Occipital lobe (tissue), 2 donors: ENCODE results near the gene PRM1. TPM values are rescaled to one million over a fixed set of nuclear protein-coding genes. Genes with fewer than 3 reads are reported as not detected.
"Not testable (repeated sequence)": the region's sequence is repeated elsewhere in the genome, so short reads cannot be mapped to it uniquely, and the experiment has no call there.

Experiments
- DNase-seq: peaks from one replicate; lab custom pipeline; 2025; lab: John Stamatoyannopoulos, UW
- total RNA-seq: library from RNA; depleted of rRNA; stranded (reverse); fragments of >200 nt; gene quantifications from one replicate; pipeline ENCODE4 v1.2.3, GENCODE V29; 2014

Gene PRM1
- total RNA-seq, 1 donor from 2014 or later, result not detected

GRCh38 chr16:11298143-11298900 lies 17.2 kb upstream of the PRM1 start:
- DNase-seq, result no peak

- DNase-seq, result peak; percentile 77
These were observed 16.5 kb upstream of the PRM1 start for GRCh38 chr16:11297492-11298142.

GRCh38 chr16:11296706-11297491 lies 15.8 kb upstream of the PRM1 start:
- DNase-seq, result no peak

- no peak for DNase-seq
These were observed 15.2 kb upstream of the PRM1 start for GRCh38 chr16:11296351-11296705.

GRCh38 chr16:11295672-11296071 lies 14.5 kb upstream of the PRM1 start:
- DNase-seq, result no peak

- no peak for DNase-seq
These were observed 11.1 kb upstream of the PRM1 start for GRCh38 chr16:11292076-11292748.

- no peak for DNase-seq
These were observed 10.1 kb upstream of the PRM1 start for GRCh38 chr16:11291091-11291703.

GRCh38 chr16:11290102-11290893 lies 9.2 kb upstream of the PRM1 start:
- no peak for DNase-seq

GRCh38 chr16:11289696-11290095 lies 8.6 kb upstream of the PRM1 start:
- DNase-seq, result not testable (repeated sequence)

- DNase-seq, result no peak
These were observed 8.1 kb upstream of the PRM1 start for GRCh38 chr16:11289202-11289601.

GRCh38 chr16:11285842-11286241 lies 4.7 kb upstream of the PRM1 start:
- no peak for DNase-seq

GRCh38 chr16:11283820-11284248 lies 2.7 kb upstream of the PRM1 start:
- DNase-seq, result no peak

GRCh38 chr16:11278681-11279628 lies 2.2 kb downstream of the PRM1 start:
- no peak for DNase-seq

- no peak for DNase-seq
These were observed 3.4 kb downstream of the PRM1 start for GRCh38 chr16:11277607-11278337.

GRCh38 chr16:11276896-11277593 lies 4.1 kb downstream of the PRM1 start:
- no peak for DNase-seq

GRCh38 chr16:11276143-11276895 lies 4.8 kb downstream of the PRM1 start, which contains the start of gene PRM2:
Gene PRM2 (minus strand): TSS chr16:11276480. CDS start chr16:11276370, 110 bp downstream.
- no peak for DNase-seq

GRCh38 chr16:11274964-11275363 lies 6.2 kb downstream of the PRM1 start:
- no peak for DNase-seq
